Endothelial cell of umbilical vein (primary cell): ENCODE measurements around the gene CASP4. TPM values are rescaled to one million over a fixed set of nuclear protein-coding genes. Genes with fewer than 3 reads are reported as not detected.

Experiments
- Bru-seq: library from RNA; stranded (reverse); fragments of 400-500 nt; gene quantifications from one replicate; lab custom pipeline; 2021; lab: Mats Ljungman, UMichigan
- BruChase-seq, 2 experiments: library from RNA; stranded (reverse); fragments of 400-500 nt; gene quantifications; one replicate each; lab custom pipeline; 2021; lab: Mats Ljungman, UMichigan
- BruUV-seq: library from RNA; stranded (reverse); fragments of 400-500 nt; replicated peaks from 2 replicates; lab custom pipeline; 2021; lab: Mats Ljungman, UMichigan
- CTCF ChIA-PET: fragments of 300-600, 350-600 bp; sonication (Branson Sonifier 250); formaldehyde crosslinking; loops from one replicate; lab custom pipeline; 2021; ENCODE audit warnings: antibody characterized with exemption, inconsistent platforms; lab: Charles Lee
- POLR2A ChIA-PET: fragments of 300-600, 350-600 bp; sonication (Branson Sonifier 250); formaldehyde crosslinking; loops from one replicate; lab custom pipeline; 2021; ENCODE audit warnings: antibody characterized with exemption, inconsistent platforms; lab: Charles Lee
- DNase-seq: peaks from one replicate; pipeline ENCODE4 v3.0.0-alpha.2; 2011; ENCODE audit warnings: low read depth, low spot score
- FAIRE-seq: peaks from 2 replicates; lab custom pipeline; 2011; peaks lifted over from hg19 to GRCh38; lab: Jason Lieb, UNC
- H2AFZ ChIP-seq: 2 replicates; pipeline ENCODE4 v1.6.0; 2012; ENCODE audit warnings: low read depth, low read length, control low read depth, inconsistent platforms
- H3K27ac ChIP-seq: 2 replicates; pipeline ENCODE4 v1.5.1; 2011; ENCODE audit warnings: low read depth, mild to moderate bottlenecking, control low read depth, low read length, moderate library complexity; ENCODE audit not compliant: insufficient read depth
- H3K27me3 ChIP-seq, 2 experiments: 2 replicates each; pipeline versions ENCODE4 v1.6.0 to v1.6.1; 2011; ENCODE audit warnings: low read length in 2 of 2, mixed read lengths in 1 of 2; ENCODE audit not compliant: control insufficient read depth in 2 of 2, insufficient read depth in 2 of 2
- H3K36me3 ChIP-seq, 2 experiments: 2 replicates in 1 of 2; 3 replicates in 1 of 2; pipeline ENCODE4 v1.5.1; 2011; ENCODE audit warnings: low read length in 2 of 2, mild to moderate bottlenecking in 1 of 2, moderate library complexity in 1 of 2; ENCODE audit not compliant: control insufficient read depth in 2 of 2, insufficient read depth in 2 of 2; ENCODE audit errors: extremely low read depth in 1 of 2
- H3K4me1 ChIP-seq: 3 replicates; pipeline ENCODE4 v1.5.1; 2011; ENCODE audit warnings: mild to moderate bottlenecking, low read length; ENCODE audit not compliant: control insufficient read depth, insufficient read depth; ENCODE audit errors: extremely low read depth
- H3K4me2 ChIP-seq: 2 replicates; pipeline ENCODE4 v1.6.1; 2011; ENCODE audit warnings: low read length, control low read depth, mixed read lengths; ENCODE audit not compliant: insufficient read depth
- H3K4me3 ChIP-seq, 3 experiments: fragments of 200-600 bp in 1 of 3; sonication (generic), shearing (Covaris generic) in 1 of 3; replicated peaks in 1 of 3; 2 replicates each; pipeline ENCODE4 v1.5.1; 2011 to 2016; ENCODE audit warnings: control low read depth in 3 of 3, low read length in 3 of 3, mild to moderate bottlenecking in 2 of 3, inconsistent platforms in 1 of 3, low read depth in 1 of 3, moderate library complexity in 1 of 3; ENCODE audit not compliant: insufficient read depth in 1 of 3
- H3K79me2 ChIP-seq: 2 replicates; pipeline ENCODE4 v1.6.0; 2012; ENCODE audit warnings: low read length, inconsistent platforms; ENCODE audit not compliant: control insufficient read depth, insufficient read depth
- H3K9ac ChIP-seq: replicated peaks from 2 replicates; pipeline ENCODE3; 2011; ENCODE audit warnings: low read length, control low read depth; ENCODE audit not compliant: insufficient read depth; ENCODE audit errors: extremely low read depth
- H3K9me1 ChIP-seq: replicated peaks from 3 replicates; pipeline ENCODE4 v1.6.0; 2011; ENCODE audit warnings: mild to moderate bottlenecking, low read length; ENCODE audit not compliant: control insufficient read depth, insufficient read depth; ENCODE audit errors: extremely low read depth
- H3K9me3 ChIP-seq: replicated peaks from 2 replicates; pipeline ENCODE4 v1.5.1; 2012; ENCODE audit warnings: low read length, inconsistent platforms; ENCODE audit not compliant: control insufficient read depth, insufficient read depth
- H4K20me1 ChIP-seq: replicated peaks from 2 replicates; pipeline ENCODE3; 2011; ENCODE audit warnings: mild to moderate bottlenecking, low read length; ENCODE audit not compliant: control insufficient read depth, insufficient read depth; ENCODE audit errors: extremely low read depth
- EZH2 ChIP-seq: IDR thresholded peaks from 2 replicates; pipeline ENCODE4 v1.6.1; 2012; ENCODE audit warnings: borderline replicate concordance, low read depth, mild to moderate bottlenecking, moderate library complexity, low read length, inconsistent platforms; ENCODE audit not compliant: severe bottlenecking
- FOS ChIP-seq: IDR thresholded peaks from 2 replicates; pipeline ENCODE4 v1.6.1; 2011; ENCODE audit warnings: mild to moderate bottlenecking, low read length, moderate library complexity, borderline replicate concordance; ENCODE audit not compliant: insufficient read depth
- GATA2 ChIP-seq: IDR thresholded peaks from 2 replicates; pipeline ENCODE4 v1.7.0; 2011; ENCODE audit warnings: low read depth, mild to moderate bottlenecking, moderate library complexity, mixed read lengths, low read length; ENCODE audit not compliant: insufficient read length, insufficient read depth
- JUN ChIP-seq: IDR thresholded peaks from 2 replicates; pipeline ENCODE4 v1.6.1; 2011; ENCODE audit warnings: borderline replicate concordance, low read depth; ENCODE audit not compliant: insufficient read length, insufficient read depth
- MYC ChIP-seq: IDR thresholded peaks from one replicate; pipeline ENCODE4 v1.6.1; 2011; ENCODE audit warnings: mild to moderate bottlenecking, low read depth, low read length
- POLR2A ChIP-seq: IDR thresholded peaks from 2 replicates; pipeline ENCODE4 v1.6.1; 2012; ENCODE audit warnings: low read depth, mild to moderate bottlenecking, control low read depth, low read length
- POLR2AphosphoS5 ChIP-seq: IDR thresholded peaks from 2 replicates; pipeline ENCODE4 v1.6.1; 2012; ENCODE audit warnings: low read depth, mild to moderate bottlenecking, control low read depth, low read length, moderate library complexity; ENCODE audit not compliant: insufficient read depth
- dilution Hi-C: fragments of 300-500 bp; cut with MboI; formaldehyde crosslinking; loops from one replicate; pipeline ENCODE4 v1.15.0; 2019; ENCODE audit warnings: low sequenced_read_pairs; ENCODE audit not compliant: extremely low pct_ligation_motif_present
- intact Hi-C: fragments of 100-400 bp; cut with micrococcal nuclease; formaldehyde crosslinking; loops from one replicate; pipeline ENCODE4 v1.10.0; 2022
- long read RNA-seq: library from polyadenylated mRNA; stranded (forward); transcript quantifications from one replicate; pipeline ENCODE4 v2.0.0, GENCODE V29; 2021
- polyA minus RNA-seq, 3 experiments: library from RNA; depleted of rRNA, polyadenylated mRNA; stranded (reverse); fragments of >200 nt; gene quantifications; 1 replicate in 1 of 3; 2 replicates in 2 of 3; pipeline ENCODE4 v1.2.3, GENCODE V29; 2011
- polyA plus RNA-seq, 4 experiments: library from polyadenylated mRNA; depleted of rRNA in 3 of 4; stranded (reverse) in 3 of 4; unstranded in 1 of 4; fragments of >200 nt; gene quantifications; 2 replicates each; pipeline versions ENCODE4 v1.2.1 to v1.2.3, GENCODE V29; 2011 to 2012; ENCODE audit warnings: missing spikeins in 1 of 4
- total RNA-seq: library from RNA; stranded (reverse); gene quantifications from 2 replicates; pipeline ENCODE4 v1.2.3, GENCODE V29; 2021
- TF ChIP-seq, protein P1 (sequence below), 2 donors: IDR thresholded peaks; 1 replicate in 1 of 2; 2 replicates in 1 of 2; pipeline ENCODE4 v1.5.1; 2011; ENCODE audit warnings: low read length in 2 of 2, mild to moderate bottlenecking in 2 of 2, moderate library complexity in 2 of 2, control low read depth in 1 of 2, inconsistent platforms in 1 of 2, low read depth in 1 of 2; ENCODE audit not compliant: insufficient read depth in 1 of 2; ENCODE audit errors: extremely low read depth in 1 of 2
- TF ChIP-seq, protein P2 (sequence below): IDR thresholded peaks from 2 replicates; pipeline ENCODE4 v1.6.1; 2011; ENCODE audit not compliant: insufficient read depth, insufficient read length

The CASP4 gene
- 77.4 and 83.1 TPM in 2 replicates for total RNA-seq
- 85.4 and 89.1 TPM in 2 replicates for polyA plus RNA-seq
- 120 and 122 TPM in 2 replicates for polyA plus RNA-seq (2011; cell fraction: cytosol; rRNA removed)
- 81.4 and 150 TPM in 2 replicates for polyA plus RNA-seq (2011; cell fraction: nucleus; rRNA removed)
- polyA plus RNA-seq (2012), result 116 and 155 TPM in 2 replicates
- polyA minus RNA-seq, result 74.2 and 79.6 TPM in 2 replicates
- polyA minus RNA-seq (2011; cell fraction: cytosol; rRNA and poly(A)+ RNA removed), result 25.9 TPM
- polyA minus RNA-seq (2011; cell fraction: nucleus; rRNA and poly(A)+ RNA removed), result 46.5 and 57.4 TPM in 2 replicates
- Bru-seq, nascent RNA, result percentile 85 among the genes with signal in this experiment
- percentile 71 among the genes with signal in this experiment for BruChase-seq, experiment 1, labeled RNA remaining after a 6-hour chase
- BruChase-seq, experiment 2, labeled RNA remaining after a 2-hour chase, result percentile 72 among the genes with signal in this experiment
- long read RNA-seq, transcript CASP4-203 (9 exons, 2,158 nt), result major isoform, 170 of 265 reads
- long read RNA-seq, partial matches to known transcripts, result 74 of 265 reads
- long read RNA-seq, other reads (novel, unspliced or antisense), result 16 of 265 reads

DNA sequence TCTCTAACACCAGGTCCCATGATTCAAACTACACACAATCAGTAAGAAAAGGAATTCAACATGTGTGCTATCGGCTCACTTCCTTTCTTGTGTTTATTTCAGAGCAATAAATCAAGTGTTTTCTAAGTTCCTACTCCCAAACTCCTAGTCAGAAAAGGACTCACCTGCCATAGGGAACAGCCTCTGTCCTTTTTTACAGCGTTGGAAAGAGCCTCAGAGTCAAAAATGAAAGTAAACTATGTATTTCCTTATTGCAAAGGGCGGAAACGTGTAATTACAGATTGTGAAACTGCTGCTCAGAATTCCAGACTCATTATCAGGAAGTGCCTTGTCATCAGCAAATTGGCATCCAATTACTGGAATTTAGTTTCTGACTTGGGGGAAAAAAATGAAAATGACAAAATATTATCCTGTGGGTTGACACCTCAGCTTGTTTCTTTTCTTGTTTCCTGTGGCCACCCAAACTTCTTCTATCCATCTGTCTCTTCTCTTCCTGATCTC, at the start of gene CASP4:
Gene CASP4, minus strand, starts transcription at position 220 of the 501 bp plus-strand sequence. Its CDS starts 49 bp downstream, at position 171.
- H2AFZ ChIP-seq, result peak within 1 kb of the TSS; percentile 95
- H3K27ac ChIP-seq, result peak within 1 kb of the TSS; percentile 92
- CTCF ChIA-PET, result interaction anchor here (0.7 to 3.7 kb wide), 6 partner anchors 10 to 359 kb away, joined by 3 to 17 read pairs (median 4); partner anchors contain the start of gene CASP12
- peak within 1 kb of the TSS; percentile 95 for H3K4me2 ChIP-seq
- no peaks in the 10 kb centered on the region for H3K9me1 ChIP-seq
- BruUV-seq, result no TSS peak
- dilution Hi-C loops, result no loop called here
- DNase-seq (peak; percentile 93), FAIRE-seq (peak; percentile 76)
- H4K20me1 ChIP-seq, result no peaks in the 10 kb centered on the region
- intact Hi-C loops, result loop anchor here (1.0 to 10.0 kb wide), 8 partner anchors 50 to 606 kb away; partner anchors contain the start of gene CASP12
- POLR2A ChIA-PET, result no interaction called here
- peaks cover 20% of the 10 kb centered on the region for H3K4me1 ChIP-seq
- peak within 1 kb of the TSS; percentile 48 to 93 (median 91) for H3K4me3 ChIP-seq
- H3K79me2 ChIP-seq, result peaks cover 40% of the 10 kb centered on the region
- H3K27me3 ChIP-seq, result no peaks in the 10 kb centered on the region
- H3K9ac ChIP-seq, result peak within 1 kb of the TSS; percentile 97
- TF ChIP-seq POLR2A (peak; percentile 56), MYC (no peak), GATA2 (peak; percentile 36), POLR2AphosphoS5 (peak; percentile 61), EZH2 (no peak), FOS (peak; percentile 59), JUN (peak; percentile 51)
- TF ChIP-seq, protein P1, sequence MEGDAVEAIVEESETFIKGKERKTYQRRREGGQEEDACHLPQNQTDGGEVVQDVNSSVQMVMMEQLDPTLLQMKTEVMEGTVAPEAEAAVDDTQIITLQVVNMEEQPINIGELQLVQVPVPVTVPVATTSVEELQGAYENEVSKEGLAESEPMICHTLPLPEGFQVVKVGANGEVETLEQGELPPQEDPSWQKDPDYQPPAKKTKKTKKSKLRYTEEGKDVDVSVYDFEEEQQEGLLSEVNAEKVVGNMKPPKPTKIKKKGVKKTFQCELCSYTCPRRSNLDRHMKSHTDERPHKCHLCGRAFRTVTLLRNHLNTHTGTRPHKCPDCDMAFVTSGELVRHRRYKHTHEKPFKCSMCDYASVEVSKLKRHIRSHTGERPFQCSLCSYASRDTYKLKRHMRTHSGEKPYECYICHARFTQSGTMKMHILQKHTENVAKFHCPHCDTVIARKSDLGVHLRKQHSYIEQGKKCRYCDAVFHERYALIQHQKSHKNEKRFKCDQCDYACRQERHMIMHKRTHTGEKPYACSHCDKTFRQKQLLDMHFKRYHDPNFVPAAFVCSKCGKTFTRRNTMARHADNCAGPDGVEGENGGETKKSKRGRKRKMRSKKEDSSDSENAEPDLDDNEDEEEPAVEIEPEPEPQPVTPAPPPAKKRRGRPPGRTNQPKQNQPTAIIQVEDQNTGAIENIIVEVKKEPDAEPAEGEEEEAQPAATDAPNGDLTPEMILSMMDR (IDR thresholded peaks at IDR 0.05; ENCODE audit: extremely low read depth in 1 of 2, insufficient read depth in 1 of 2, low read depth in 1 of 2, low read length in 2 of 2), result no peak
- TF ChIP-seq, protein P2, sequence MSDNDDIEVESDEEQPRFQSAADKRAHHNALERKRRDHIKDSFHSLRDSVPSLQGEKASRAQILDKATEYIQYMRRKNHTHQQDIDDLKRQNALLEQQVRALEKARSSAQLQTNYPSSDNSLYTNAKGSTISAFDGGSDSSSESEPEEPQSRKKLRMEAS, result no peak
- H3K36me3 ChIP-seq, result no peaks in the 10 kb centered on the region
- H3K9me3 ChIP-seq, result no peaks in the 10 kb centered on the region
